Activated naive CD4-positive, alpha-beta T cell treated with anti-CD3 and anti-CD28 coated beads, Interleukin-2, amount 50 U/mL, for 72 hours (primary cell): ENCODE results near the gene MRPL27. TPM values are rescaled to one million over a fixed set of nuclear protein-coding genes. Genes with fewer than 3 reads are reported as not detected.
"Not testable (repeated sequence)": the region's sequence is repeated elsewhere in the genome, so short reads cannot be mapped to it uniquely, and the experiment has no call there.

Experiments
- ATAC-seq, 2 donors: fragments of 150-1000 bp; cut with Tn5 transposase; 2 replicates each; pipeline ENCODE4 v1.10.0; 2021; ENCODE audit warnings: mild to moderate bottlenecking in 2 of 2, moderate library complexity in 2 of 2
- DNase-seq, 2 donors: peaks; one replicate each; pipeline ENCODE4 v3.0.0; 2021 to 2022; ENCODE audit warnings: low spot score in 2 of 2
- H3K27ac Mint-ChIP-seq, 2 donors: one replicate each; pipeline ENCODE4 v1.8.0; 2022; ENCODE audit warnings: mild to moderate bottlenecking in 2 of 2, mixed read lengths in 2 of 2
- H3K36me3 Mint-ChIP-seq, 2 donors: one replicate each; pipeline ENCODE4 v1.8.0; 2022; ENCODE audit warnings: mixed read lengths in 2 of 2
- H3K9me3 Mint-ChIP-seq, 2 donors: one replicate each; pipeline ENCODE4 v1.8.0; 2022; ENCODE audit warnings: mixed read lengths in 2 of 2
- total RNA-seq, 2 donors: library from RNA; stranded (reverse); gene quantifications; one replicate each; pipeline ENCODE4 v1.2.3, GENCODE V29; 2022

The MRPL27 gene
- total RNA-seq, result 10 to 100 TPM; 63.6 to 91.4 TPM

- ATAC-seq (peak; percentile 94 to 95), DNase-seq (peak; percentile 81 to 88)
- Mint-ChIP-seq H3K9me3 (no peaks in the 10 kb centered on the region), H3K36me3 (peaks cover 28 to 48% of the 10 kb centered on the region in 2 donors), H3K27ac (peak within 1 kb of the TSS; percentile 98 to 99)
Observed at GRCh38 chr17:50372758-50373556, at the start of gene MRPL27, which contains the start of gene EME1. MRPL27 (minus strand) TSS chr17:50373184; CDS start chr17:50373170, 14 bp downstream. EME1 (plus strand) TSS chr17:50373229; CDS start chr17:50375209, 1,980 bp downstream.

- peaks cover 8% of the 10 kb centered on the region in 2 donors for H3K36me3 Mint-ChIP-seq
- DNase-seq (no peak), ATAC-seq (no peak)
- H3K27ac Mint-ChIP-seq, result no peak overlapping the region
- H3K9me3 Mint-ChIP-seq, result peaks cover 7% of the 10 kb centered on the region in 2 donors
Observed at GRCh38 chr17:50422738-50423137, 49.8 kb upstream of the MRPL27 start.

- peak in 1 of 2 donors; percentile 24 for ATAC-seq
- no peak for DNase-seq
- Mint-ChIP-seq H3K27ac (peak overlapping the region; percentile 69 to 74), H3K36me3 (peaks cover 8% of the 10 kb centered on the region in 2 donors), H3K9me3 (peaks cover 7% of the 10 kb centered on the region in 2 donors)
Observed at GRCh38 chr17:50421308-50422051, 48.5 kb upstream of the MRPL27 start.

- ATAC-seq (no peak), DNase-seq (no peak)
- Mint-ChIP-seq H3K9me3 (peaks cover 7% of the 10 kb centered on the region in 2 donors), H3K27ac (peak overlapping the region in 1 of 2 donors; percentile 74), H3K36me3 (peaks cover 8% of the 10 kb centered on the region in 2 donors)
Observed at GRCh38 chr17:50420419-50421112, 47.6 kb upstream of the MRPL27 start.

- not testable (repeated sequence) for H3K36me3 Mint-ChIP-seq, DNase-seq, H3K9me3 Mint-ChIP-seq, ATAC-seq, H3K27ac Mint-ChIP-seq
Observed at GRCh38 chr17:50419577-50419976, 46.6 kb upstream of the MRPL27 start.

GRCh38 chr17:50414808-50415207, 41.8 kb upstream of the MRPL27 start:
- Mint-ChIP-seq H3K9me3 (peaks cover 7% of the 10 kb centered on the region in 2 donors), H3K27ac (no peak overlapping the region), H3K36me3 (peaks cover 8% of the 10 kb centered on the region in 2 donors)
- DNase-seq, result no peak
- no peak for ATAC-seq

GRCh38 chr17:50412188-50412732, 39.3 kb upstream of the MRPL27 start:
- Mint-ChIP-seq H3K36me3 (no peaks in the 10 kb centered on the region), H3K27ac (no peak overlapping the region), H3K9me3 (no peaks in the 10 kb centered on the region)
- ATAC-seq (no peak), DNase-seq (no peak)

GRCh38 chr17:50407921-50408320, 34.9 kb upstream of the MRPL27 start:
- Mint-ChIP-seq H3K9me3 (no peaks in the 10 kb centered on the region), H3K36me3 (no peaks in the 10 kb centered on the region), H3K27ac (no peak overlapping the region)
- ATAC-seq (no peak), DNase-seq (no peak)

GRCh38 chr17:50406578-50406977, 33.6 kb upstream of the MRPL27 start:
- DNase-seq (no peak), ATAC-seq (no peak)
- Mint-ChIP-seq H3K27ac (no peak overlapping the region), H3K36me3 (no peaks in the 10 kb centered on the region), H3K9me3 (no peaks in the 10 kb centered on the region)

GRCh38 chr17:50405351-50405750, 32.4 kb upstream of the MRPL27 start:
- H3K27ac Mint-ChIP-seq, DNase-seq, ATAC-seq, H3K36me3 Mint-ChIP-seq, H3K9me3 Mint-ChIP-seq: not testable (repeated sequence)

- H3K27ac Mint-ChIP-seq, DNase-seq, ATAC-seq, H3K9me3 Mint-ChIP-seq: not testable (repeated sequence)
- H3K36me3 Mint-ChIP-seq, result peaks cover 5 to 19% of the 10 kb centered on the region in 2 donors
Observed at GRCh38 chr17:50399591-50399990, 26.6 kb upstream of the MRPL27 start.

GRCh38 chr17:50398672-50399071, 25.7 kb upstream of the MRPL27 start:
- not testable (repeated sequence) for DNase-seq, H3K9me3 Mint-ChIP-seq, ATAC-seq
- peak overlapping the region in 1 of 2 donors; percentile 78 for H3K27ac Mint-ChIP-seq
- H3K36me3 Mint-ChIP-seq, result peaks cover 10 to 26% of the 10 kb centered on the region in 2 donors

GRCh38 chr17:50397919-50398285, 24.9 kb upstream of the MRPL27 start:
- ATAC-seq, result no peak
- Mint-ChIP-seq H3K36me3 (peaks cover 17 to 26% of the 10 kb centered on the region in 2 donors), H3K27ac (peak overlapping the region; percentile 78 to 88)

GRCh38 chr17:50397111-50397918, 24.3 kb upstream of the MRPL27 start, which contains the start of gene LRRC59:
LRRC59 (minus strand) TSS chr17:50397523; CDS start chr17:50397317, 206 bp downstream.
- Mint-ChIP-seq H3K36me3 (peaks cover 17 to 26% of the 10 kb centered on the region in 2 donors), H3K27ac (peak within 1 kb of the TSS; percentile 78 to 100), H3K9me3 (no peaks in the 10 kb centered on the region)
- peak; percentile 96 to 98 for ATAC-seq
- peak; percentile 93 to 99 for DNase-seq

More at GRCh38 chr17:50397919-50398285, 24.9 kb upstream of the MRPL27 start:
- DNase-seq, result no peak
- no peaks in the 10 kb centered on the region for H3K9me3 Mint-ChIP-seq

GRCh38 chr17:50396261-50397110, 23.5 kb upstream of the MRPL27 start:
- no peaks in the 10 kb centered on the region for H3K9me3 Mint-ChIP-seq
- H3K36me3 Mint-ChIP-seq, result peaks cover 17 to 26% of the 10 kb centered on the region in 2 donors
- peak overlapping the region; percentile 78 to 100 for H3K27ac Mint-ChIP-seq
- ATAC-seq (peak; percentile 28 to 54), DNase-seq (peak in 1 of 2 donors; percentile 17)
